ENCODE data around the gene IL18RAP. TPM values are rescaled to one million over a fixed set of nuclear protein-coding genes. Genes with fewer than 3 reads are reported as not detected.

The IL18RAP gene, protein sequence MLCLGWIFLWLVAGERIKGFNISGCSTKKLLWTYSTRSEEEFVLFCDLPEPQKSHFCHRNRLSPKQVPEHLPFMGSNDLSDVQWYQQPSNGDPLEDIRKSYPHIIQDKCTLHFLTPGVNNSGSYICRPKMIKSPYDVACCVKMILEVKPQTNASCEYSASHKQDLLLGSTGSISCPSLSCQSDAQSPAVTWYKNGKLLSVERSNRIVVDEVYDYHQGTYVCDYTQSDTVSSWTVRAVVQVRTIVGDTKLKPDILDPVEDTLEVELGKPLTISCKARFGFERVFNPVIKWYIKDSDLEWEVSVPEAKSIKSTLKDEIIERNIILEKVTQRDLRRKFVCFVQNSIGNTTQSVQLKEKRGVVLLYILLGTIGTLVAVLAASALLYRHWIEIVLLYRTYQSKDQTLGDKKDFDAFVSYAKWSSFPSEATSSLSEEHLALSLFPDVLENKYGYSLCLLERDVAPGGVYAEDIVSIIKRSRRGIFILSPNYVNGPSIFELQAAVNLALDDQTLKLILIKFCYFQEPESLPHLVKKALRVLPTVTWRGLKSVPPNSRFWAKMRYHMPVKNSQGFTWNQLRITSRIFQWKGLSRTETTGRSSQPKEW
- total RNA-seq = 40.3 and 43.4 TPM in 2 replicates

- intact Hi-C loops (cut with micrococcal nuclease) = loop anchor here (5.0 kb wide), 1 partner anchor 1116 kb away; the partner anchor contains the start of gene RNF149
Measured at GRCh38 chr2:102422910-102423309, at the start of gene IL18RAP. Gene IL18RAP (plus strand): TSS chr2:102423160. CDS start chr2:102423278, 118 bp downstream.

DNA sequence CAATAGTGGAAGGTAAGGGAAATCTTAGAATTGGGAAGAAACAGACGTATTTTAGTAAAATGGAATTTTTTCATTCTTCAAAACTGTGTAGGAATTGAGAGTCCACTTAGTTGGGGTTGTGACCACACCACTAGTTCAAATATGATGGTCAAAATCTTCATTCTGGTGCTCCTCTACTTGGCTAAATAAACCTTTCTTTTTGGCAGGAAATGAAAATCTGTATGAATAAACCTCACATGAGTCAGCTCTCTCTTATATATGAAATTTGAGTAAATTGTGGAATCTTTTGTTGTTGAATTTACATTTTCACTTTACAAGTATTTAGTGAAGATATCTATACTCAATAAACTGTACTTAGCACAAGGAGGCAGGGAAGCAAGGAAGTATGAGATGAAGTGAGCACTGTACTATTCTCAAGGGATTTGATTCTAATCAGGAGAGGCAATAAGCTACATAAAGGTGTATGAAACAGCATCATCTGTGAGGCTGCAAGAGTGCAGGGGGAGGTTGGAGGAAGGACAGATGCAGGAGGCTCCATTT lies 46.8 kb upstream of the IL18RAP start:
- intact Hi-C loops (cut with micrococcal nuclease) = no loop called here

- intact Hi-C loops (cut with micrococcal nuclease) = no loop called here
Measured at GRCh38 chr2:102383722-102384121, 39.2 kb upstream of the IL18RAP start.

DNA sequence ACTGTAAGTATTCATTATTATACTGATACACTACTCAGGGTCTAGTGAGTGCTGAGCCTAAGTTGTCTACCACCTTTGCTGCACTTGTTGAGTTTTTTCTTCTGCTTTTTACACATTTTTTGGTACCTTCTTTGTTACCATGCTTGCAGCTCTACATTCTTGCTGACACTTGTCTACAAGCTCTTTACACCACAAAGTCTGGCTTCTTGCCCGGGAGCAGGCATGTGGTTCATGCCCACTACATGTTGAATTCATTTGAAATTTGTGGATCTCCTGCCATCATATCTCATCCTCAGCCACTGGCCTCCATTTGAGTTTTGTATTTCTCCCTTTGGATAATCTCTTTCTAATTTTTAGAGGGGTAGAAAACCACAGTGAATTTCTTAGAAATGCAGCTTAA lies 37.4 kb upstream of the IL18RAP start:
- intact Hi-C loops (cut with micrococcal nuclease) = no loop called here

DNA sequence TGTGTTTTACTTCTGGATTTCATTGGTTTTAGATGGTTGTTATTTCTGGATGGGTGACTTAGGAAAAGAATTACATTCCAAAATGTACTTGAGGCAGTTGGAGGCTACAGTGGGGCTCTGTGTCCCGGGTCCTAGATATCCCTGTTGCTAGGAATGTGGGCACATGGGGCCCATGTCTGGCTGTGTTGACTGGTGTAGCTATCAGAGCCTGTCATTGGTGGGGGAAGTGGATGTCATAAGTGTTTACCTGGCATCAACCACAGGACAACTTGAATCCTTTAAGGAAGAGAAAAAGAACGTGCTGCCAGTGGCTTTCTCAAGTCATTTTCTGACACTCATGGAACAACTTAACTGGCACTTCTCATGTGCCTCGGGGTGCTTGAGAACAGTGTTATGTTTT lies 37.0 kb upstream of the IL18RAP start:
- intact Hi-C loops (cut with micrococcal nuclease) = no loop called here

- intact Hi-C loops (cut with micrococcal nuclease) = no loop called here
Measured at GRCh38 chr2:102386867-102387541, 36.0 kb upstream of the IL18RAP start.

DNA sequence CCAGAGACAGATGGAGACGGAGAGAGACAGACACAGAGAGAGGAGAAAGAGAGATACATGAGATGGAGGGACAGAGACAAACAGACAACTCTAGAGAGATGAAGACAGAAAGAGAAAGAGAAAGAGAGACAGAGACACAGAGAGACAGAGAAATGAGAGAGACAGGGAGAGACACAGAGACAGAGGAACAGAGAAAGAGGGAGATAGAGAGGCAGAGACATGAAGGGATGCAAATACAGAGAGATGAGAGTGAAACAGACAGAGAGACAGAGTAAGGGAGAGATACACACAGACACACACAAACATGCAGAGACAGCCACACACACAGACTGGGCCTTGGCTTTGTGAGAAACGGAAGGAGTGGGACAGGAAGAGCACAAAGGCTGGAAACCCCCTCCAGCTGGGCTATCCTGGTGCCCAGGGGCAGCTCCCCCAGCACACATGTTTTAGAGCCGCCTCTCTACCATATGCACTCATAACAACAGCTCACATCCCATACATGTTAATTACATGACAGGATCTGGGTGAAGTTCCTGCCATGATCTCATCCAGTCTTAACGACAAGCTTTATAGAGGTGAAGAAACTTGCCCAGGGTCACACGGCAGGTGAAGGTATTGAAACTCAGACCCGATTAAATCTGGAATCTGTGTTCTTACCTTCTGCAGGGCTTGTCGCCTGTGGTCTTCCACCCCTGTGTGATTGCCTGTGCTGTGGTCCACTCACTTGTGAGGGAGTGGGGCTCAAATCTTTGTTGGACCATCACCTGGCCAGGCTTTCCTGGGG lies 35.0 kb upstream of the IL18RAP start:
- intact Hi-C loops (cut with micrococcal nuclease) = no loop called here

GRCh38 chr2:102391565-102391964 lies 31.4 kb upstream of the IL18RAP start:
- intact Hi-C loops (cut with micrococcal nuclease) = loop anchor here (2.0 kb wide), 1 partner anchor 17 kb away; no protein-coding TSS in a partner anchor

- intact Hi-C loops (cut with micrococcal nuclease) = no loop called here
Measured at GRCh38 chr2:102392096-102392495, 30.9 kb upstream of the IL18RAP start.

DNA sequence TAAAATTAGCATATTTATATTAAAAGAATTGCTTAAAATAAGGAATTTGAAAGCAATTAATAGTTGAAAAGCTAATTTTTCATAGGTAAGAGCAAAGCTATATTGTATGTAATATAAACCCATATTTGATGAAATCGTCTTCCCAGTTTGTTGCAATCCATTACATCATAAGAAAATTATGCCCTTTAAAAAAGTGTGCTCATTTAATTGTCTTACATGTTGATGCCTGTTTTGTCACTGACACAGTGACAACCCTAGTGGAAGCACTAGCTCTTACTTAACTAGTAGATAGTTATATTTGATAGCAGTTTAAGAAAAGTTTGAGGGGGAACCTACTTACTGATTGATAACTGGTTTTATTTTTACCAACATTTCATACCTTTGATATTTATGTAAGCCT lies 30.0 kb upstream of the IL18RAP start:
- intact Hi-C loops (cut with micrococcal nuclease) = no loop called here

DNA sequence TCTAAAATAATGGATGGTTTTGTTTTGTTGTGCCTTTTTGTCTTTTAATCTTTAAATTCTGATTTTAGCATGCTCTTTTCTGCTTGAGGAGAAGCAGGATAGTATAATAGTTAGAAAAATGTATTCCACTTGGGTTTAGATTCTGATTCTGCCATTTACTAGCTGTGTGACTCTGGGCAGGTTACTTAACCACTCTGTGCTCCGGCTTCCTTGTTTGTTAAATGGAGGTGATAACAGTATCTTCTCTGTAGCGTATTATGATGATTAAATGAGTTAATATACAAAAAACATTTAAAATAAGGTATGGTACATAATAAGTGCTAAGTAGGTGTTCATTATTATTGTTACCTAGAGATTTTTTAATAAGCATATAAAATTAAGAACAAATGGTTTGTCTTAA lies 26.9 kb upstream of the IL18RAP start:
- intact Hi-C loops (cut with micrococcal nuclease) = no loop called here

DNA sequence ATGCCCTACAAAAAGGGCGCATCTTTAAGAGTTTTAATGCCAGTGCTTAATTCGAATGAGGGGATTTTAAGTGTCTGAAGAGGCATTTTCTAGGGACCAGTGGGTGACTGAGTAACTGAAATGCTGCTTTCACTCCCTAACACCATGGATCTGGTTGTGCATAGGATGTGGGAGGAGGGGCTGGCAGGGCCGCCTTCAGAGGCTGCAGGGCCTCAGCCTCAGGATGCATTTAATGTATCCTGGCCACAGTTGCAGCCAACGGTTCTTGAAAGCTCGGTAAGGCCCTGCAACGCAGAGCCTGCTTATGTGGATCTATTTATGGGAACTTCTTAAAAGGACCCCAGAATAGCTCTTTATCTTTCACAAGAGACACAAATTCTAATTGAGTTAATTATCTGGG lies 25.8 kb upstream of the IL18RAP start:
- intact Hi-C loops (cut with micrococcal nuclease) = no loop called here

GRCh38 chr2:102399499-102400141 lies 23.3 kb upstream of the IL18RAP start:
- intact Hi-C loops (cut with micrococcal nuclease) = loop anchor here (1.0 to 2.0 kb wide), 2 partner anchors 19 to 33 kb away; no protein-coding TSS in a partner anchor

DNA sequence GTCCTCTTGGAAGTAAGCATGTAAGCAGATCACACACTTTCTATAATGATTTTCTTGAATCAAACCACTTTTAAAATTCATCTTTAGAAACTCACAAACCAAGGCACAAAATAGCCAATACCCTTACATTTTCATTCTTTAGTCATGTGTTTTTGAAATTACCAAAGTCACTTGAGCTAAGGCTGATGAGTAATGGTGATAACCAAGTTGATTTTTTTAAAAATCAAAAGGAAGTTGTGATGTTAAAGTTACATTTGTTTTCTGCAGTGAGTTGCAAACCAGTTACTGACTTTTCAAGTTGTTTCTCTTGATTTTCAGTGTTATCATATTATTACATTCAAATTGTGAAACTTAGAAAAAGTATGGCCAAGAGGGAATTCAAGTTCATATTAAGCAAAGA lies 21.5 kb upstream of the IL18RAP start:
- intact Hi-C loops (cut with micrococcal nuclease) = loop anchor here (2.0 kb wide), 1 partner anchor 35 kb away; no protein-coding TSS in a partner anchor

GRCh38 chr2:102401865-102402264 lies 21.1 kb upstream of the IL18RAP start:
- intact Hi-C loops (cut with micrococcal nuclease) = loop anchor here (2.0 kb wide), 1 partner anchor 35 kb away; no protein-coding TSS in a partner anchor

GRCh38 chr2:102410952-102411351 lies 12.0 kb upstream of the IL18RAP start:
- intact Hi-C loops (cut with micrococcal nuclease) = no loop called here

DNA sequence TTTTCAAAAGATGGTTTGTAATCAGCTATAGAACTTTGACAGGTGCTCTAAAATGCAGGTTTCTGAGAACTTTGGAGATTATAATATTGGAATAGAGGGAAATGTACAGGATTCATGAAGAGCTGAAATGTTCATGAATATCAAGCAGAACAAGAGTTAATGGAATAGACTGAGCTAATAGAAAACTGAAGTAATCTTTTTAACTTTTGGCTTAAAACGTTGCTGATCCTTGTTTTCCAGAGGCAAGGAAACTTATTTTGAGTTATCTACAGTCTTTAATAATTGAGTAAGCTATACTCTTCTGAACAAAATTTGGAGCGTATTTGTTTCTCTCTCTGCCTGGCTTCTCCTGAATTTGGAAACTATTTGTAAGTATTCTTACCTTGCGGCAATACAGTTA lies 10.8 kb upstream of the IL18RAP start:
- intact Hi-C loops (cut with micrococcal nuclease) = no loop called here

GRCh38 chr2:102417946-102418345 lies 5.0 kb upstream of the IL18RAP start:
- intact Hi-C loops (cut with micrococcal nuclease) = loop anchor here (1.0 to 2.0 kb wide), 10 partner anchors 8 to 335 kb away; no protein-coding TSS in a partner anchor

GRCh38 chr2:102418421-102418961 lies 4.5 kb upstream of the IL18RAP start:
- intact Hi-C loops (cut with micrococcal nuclease) = loop anchor here (1.0 to 2.0 kb wide), 10 partner anchors 8 to 336 kb away; no protein-coding TSS in a partner anchor

DNA sequence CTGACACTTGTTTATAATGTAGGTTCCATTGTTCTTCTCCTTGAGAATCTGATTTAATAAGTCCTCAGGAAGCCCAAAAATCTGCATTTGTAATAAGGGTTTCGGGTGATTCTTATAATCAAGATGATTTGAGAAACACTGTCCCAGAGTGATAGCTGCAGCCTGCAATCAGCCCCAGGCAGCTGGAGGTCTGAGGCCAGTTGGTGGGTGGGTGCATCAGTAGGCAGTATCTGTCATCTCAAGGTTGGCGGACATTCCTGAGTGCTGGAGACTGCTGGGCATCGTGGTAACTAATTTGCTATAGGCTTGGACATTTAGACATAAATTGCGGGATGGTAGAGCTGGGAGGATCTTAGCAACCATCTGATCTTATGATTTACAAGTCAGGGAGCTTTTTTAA lies 2.7 kb upstream of the IL18RAP start:
- intact Hi-C loops (cut with micrococcal nuclease) = loop anchor here (5.0 kb wide), 1 partner anchor 1113 kb away; the partner anchor contains the start of gene RNF149

Measured in T-helper 1 cell treated with Interleukin-12 subunit alpha and Interleukin-12 subunit beta and Interleukin-4 antibody, amounts not matched to agents 30 ng/mL and 1 ng/mL, for 36 hours (primary cell).